ENCODE data around the gene PARL.
A peak's percentile ranks its signal among the peaks of the same experiment; 100 is the strongest.
"Not testable (repeated sequence)": the region's sequence is repeated elsewhere in the genome, so short reads cannot be mapped to it uniquely, and the experiment has no call there.

PARL gene

DNA sequence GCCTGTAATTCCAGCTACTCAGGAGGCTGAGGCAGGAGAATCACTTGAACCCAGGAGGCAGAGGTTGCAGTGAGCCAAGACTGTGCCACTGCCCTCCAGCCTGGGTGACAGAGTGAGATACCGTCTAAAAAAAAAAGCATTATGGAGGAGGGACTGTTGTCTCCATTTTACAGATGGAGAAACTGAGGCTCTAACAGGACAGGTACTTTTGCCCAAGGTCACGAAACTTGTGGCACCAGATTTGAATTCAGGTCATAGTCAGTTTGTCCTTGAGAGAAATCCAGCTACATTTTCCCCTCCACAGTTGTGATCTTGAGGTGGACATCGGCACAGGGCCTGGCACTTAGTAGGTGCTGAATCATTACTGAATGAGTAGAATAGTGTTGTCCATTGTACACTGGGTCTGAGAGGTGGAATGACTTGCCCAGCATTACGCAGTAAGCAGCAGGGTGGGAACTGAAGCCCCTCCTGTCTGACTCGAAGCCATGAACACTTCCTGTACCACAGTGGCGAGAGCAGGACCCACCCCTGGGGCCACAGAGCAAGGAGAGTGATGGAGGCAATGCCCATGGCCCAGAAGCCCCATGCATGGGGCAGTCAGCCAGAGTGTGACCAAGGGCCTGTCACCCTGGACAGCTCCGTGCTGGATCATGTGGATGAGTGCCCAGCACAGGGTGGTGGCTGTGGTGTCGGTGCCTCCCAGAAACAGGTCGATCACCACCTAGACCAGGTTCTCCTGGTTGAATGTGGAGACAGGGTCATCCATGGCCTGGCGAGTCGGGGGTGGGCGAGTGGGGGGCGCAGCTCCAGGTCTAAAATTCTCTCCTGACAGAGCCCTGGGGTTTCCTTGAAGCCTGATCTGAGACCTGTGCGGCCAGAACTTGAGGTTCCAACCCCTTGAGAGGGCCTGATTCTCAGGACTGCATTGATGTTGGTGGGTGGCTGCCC is 20.4 kb upstream of the PARL start:
- no peak for DNase-seq

DNA sequence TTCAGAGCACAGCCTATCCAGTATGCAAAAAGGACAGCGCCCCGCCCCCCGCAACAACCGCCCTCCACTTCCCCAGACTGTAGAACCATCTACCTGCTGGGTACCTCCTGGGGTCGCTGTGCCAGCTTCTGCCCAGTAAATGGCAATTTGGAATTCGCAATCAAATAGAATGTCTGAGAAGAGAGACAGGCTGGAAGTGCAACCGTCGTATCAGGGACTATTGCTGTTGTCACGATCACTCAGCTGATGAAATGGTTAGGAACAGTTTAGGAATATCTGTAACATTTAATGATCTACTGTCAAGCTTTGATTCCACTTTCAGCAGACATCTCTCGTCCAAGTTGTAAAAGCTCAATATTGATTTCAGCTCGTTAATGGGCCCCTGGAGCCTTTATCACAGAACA is 13.3 kb upstream of the PARL start:
- no peak for DNase-seq

- DNase-seq = no peak
Measured at GRCh38 chr3:183897606-183898005, 12.9 kb upstream of the PARL start.

GRCh38 chr3:183896610-183897009 is 11.9 kb upstream of the PARL start:
- DNase-seq = no peak

DNA sequence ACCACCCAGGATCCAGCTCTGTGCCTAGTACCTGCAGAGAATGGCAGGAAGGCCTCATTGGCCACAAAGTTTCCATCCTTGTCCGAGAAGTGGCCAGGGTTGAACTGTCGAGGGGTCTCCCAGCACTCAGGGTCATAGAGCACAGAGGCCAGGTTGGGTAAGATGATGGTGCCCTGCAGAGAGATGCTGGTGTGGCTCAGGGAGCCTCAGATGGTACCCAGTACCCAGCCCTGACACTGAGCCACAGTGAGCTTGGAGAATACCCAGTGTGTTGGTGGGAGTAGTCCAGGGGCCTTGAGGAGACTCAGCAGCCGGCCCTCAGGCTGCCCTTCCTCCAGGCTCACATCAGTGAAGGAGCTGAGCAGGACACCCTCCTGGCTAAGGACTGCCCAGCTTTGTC is 11.5 kb upstream of the PARL start:
- DNase-seq = no peak

GRCh38 chr3:183895774-183896173 is 11.1 kb upstream of the PARL start:
- DNase-seq = no peak

GRCh38 chr3:183895296-183895695 is 10.6 kb upstream of the PARL start:
- peak; percentile 58 for DNase-seq

DNA sequence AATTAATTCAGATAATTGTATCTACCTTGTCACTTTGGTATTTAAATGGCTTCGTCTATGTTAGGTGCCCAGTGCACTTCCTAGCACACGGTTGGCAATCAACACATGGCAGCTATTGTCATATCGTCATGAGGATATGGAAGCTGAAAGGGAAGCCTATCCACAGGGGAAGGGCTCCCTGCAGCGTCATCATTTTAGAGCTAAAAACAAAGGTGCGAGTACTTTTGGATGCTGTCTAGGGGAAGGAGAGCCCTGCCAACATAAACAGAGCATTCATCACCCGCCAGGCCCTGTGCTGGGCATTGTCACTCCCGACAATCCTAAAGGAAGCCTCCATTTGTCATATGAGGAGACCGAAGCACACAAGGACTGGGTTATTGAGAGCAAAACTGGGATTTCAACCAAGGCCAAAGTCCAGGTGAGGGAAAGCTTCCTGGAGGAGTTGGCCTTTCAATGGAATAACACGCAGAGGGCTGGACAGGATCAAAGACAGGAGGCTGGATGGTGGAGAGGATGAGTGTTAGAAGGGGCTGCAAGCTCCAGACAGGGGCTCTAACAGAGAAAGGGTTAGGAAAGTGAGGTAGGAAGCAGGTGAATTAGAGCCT is 8.0 kb upstream of the PARL start:
- DNase-seq = no peak

GRCh38 chr3:183885766-183886165 is 1.1 kb upstream of the PARL start:
- DNase-seq = no peak

DNA sequence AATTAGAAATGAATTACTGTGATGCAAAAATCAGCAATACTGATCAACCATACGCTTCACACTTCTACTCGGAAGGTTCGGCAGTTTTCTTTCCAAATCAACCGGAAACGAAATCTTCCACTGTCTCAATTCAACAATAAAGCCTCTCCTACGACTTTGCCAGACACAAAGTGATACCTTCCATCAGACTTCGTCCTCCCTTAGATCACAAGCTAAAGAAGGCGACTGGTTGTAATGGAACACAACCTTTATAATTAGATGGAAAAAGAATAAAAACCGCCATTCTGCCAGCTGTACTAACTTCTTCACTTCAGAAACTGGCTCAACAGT is 618 bp downstream of the PARL start:
- no peak for DNase-seq

- no peak for DNase-seq
Measured at GRCh38 chr3:183883291-183884096, 1.2 kb downstream of the PARL start.

DNA sequence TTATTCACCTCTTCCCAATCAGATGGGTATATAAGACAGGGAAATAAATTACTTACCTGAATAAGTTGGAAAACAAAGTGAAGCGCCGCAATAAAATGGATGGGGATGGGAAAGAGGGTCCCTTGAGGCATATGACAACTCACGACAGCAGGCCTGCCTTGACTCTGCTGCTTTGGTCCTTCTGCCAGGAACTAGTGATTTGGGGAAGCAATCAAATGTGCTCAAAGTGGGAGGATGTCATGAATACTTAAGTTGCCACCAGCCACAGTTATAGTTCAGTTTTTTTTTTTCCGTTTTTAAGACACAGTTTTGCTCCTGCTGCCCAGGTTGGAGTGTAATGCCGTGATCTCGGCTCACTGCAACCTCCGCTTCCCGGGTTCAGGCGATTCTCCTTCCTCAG is 4.6 kb downstream of the PARL start:
- DNase-seq = no peak

- DNase-seq = no peak
Measured at GRCh38 chr3:183879243-183879642, 5.4 kb downstream of the PARL start.

DNA sequence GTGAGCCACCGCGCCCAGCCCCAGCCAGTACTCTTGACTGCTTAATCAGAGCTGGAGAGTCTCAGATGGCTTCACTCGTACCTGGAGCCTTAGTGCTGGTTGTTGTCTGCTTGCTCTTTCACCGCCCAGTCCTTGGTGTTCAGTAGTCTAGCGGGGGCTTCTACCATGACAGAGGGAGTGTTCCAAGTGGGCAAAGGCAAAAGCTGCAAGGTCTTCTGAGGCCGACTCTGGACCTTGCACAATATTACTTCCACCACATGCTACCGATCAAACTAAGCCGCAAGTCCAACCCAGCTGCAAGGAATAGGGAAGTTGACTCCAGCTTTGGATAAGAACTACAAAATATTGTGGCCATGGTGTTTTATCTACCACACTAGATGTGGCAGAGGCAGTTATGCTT is 6.6 kb downstream of the PARL start:
- no peak for DNase-seq

DNA sequence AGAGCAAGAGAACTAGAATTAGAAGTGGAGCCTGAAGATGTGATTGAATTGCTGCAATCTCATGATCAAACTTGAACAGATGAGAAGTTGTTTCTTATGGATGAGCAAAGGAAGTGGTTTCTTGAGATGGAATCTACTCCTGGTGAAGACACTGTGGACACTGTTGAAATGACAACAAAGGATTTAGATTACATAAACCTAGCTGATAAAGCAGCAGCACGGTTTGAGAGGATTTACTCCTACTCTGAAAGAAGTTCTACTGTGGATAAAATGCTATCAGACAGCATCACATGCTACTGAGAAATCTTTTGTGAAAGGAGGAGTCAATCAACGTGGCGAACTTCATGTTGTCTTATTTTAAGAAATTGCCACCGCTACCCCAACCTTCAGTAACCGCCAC is 7.5 kb downstream of the PARL start:
- not testable (repeated sequence) for DNase-seq

GRCh38 chr3:183875411-183875810 is 9.3 kb downstream of the PARL start:
- DNase-seq = no peak

DNA sequence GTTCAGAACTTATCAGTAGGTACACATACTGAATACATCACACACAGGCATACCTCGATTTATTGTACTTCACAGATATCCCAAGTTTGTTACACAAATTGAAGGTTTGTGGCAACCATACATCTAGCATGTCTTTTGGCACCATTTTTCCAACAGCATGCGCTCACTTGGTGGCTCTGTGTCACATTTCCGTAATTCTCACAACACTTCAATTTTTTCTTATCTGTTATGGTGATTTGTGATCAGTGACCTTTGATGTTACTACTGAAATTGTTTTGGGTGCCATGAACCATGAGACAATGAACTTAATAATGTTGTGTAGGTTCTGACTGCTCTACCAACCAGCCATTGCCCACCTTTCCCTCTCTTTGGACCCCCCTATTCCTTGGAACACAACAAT is 10.8 kb downstream of the PARL start:
- DNase-seq = no peak

- no peak for DNase-seq
Measured at GRCh38 chr3:183871541-183871940, 13.1 kb downstream of the PARL start.

DNA sequence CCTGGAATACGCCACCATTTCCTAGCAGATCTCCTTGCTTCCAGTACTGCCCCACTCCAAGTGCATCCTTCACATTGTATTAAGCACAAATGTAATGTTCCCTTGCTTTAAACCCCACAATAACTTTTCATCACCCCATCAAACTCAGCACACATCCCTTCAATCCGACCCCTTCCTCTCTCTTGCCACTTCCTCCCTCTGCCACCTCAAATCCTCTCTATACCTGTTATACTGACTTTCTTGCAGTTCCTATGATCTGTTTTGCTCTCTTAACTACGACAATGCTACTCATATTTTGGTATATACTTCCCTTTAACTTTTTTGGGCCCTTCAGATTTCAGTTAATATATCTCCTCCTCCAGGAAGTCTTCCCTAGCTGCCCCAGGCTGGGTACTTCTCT is 14.1 kb downstream of the PARL start:
- DNase-seq = no peak

DNA sequence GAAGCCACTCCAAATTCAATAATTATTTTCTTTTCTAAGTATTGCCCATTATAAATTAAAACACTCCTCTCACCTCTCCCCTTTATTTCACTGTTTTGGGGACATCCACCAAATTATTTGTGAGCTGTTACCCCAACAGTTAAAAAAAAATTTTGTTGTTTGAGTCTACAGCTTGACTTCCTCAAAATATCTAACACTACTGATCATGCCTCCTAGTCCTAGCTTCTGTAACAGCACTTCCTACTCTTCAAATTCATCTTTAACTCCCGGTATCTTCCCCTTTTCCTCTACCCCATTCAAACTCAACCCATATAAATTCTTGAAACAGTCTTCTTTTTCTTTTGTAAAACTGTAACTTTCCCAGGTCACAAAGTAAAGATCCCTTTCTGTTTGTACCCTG is 15.9 kb downstream of the PARL start:
- no peak for DNase-seq

DNA sequence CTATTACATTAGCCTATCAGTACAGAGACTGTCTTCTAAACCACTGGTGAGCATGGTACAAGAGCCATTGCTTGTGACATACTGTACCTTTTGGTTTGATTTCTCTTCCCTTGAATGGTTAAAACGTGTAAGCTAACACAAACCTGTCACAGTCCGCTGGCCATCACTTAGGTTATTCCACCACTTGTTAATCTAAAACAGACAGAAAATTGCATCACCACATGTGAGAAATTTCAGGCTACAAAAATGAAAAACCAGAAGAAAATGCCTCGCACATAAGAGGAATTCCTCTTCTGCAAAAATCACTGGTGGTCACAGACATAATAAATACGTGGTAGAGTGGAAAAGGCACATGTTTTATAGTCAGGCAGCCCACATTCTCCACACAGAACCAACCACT is 22.1 kb downstream of the PARL start:
- DNase-seq = no peak

- DNase-seq = no peak
Measured at GRCh38 chr3:183857863-183858262, 26.8 kb downstream of the PARL start.

DNA sequence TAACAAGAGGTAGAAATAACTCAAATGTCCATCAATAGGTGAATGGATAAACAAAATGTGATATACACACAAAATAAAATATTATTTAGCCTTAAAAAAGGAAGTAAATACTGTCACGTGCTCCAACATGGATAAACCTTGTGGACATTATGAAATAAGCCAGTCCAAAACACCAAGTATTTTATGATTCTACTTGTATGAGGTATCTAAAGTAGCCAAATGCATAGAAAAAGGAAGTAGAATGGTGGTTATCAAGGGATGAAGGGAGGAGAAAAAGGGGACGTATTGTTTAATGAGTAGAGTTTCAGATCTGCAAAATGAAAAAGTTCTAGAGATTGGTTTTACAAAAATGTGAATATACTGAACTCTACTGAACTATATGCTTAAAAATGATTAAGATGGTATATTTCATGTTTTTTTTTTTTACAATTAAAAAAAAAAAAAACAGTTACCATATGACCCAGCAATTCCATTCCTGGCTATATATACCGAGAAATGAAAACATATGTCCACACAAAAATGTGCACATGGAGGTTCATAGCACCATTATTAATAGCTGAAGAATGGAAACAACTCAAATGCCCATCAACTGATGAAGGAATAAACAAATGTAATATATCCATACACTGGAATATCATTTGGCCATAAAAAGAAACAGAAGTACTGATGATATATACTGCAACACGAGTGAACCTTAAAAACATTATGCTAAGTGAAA is 30.2 kb downstream of the PARL start:
- DNase-seq = no peak

Data from NCI-H2227 treated with DMSO at 0.1 percent for 48 hours (cell line).